HEK293 (cell line): Measurements from ENCODE around the gene TBC1D22A.

Source experiments
- CTCF ChIA-PET: fragments of 350-600 bp; formaldehyde crosslinking; extraction: SDS; loops from one replicate; lab custom pipeline; 2021; ENCODE audit warnings: antibody characterized with exemption; lab: Yijun Ruan, JAX
- POLR2A ChIA-PET: fragments of 300-600 bp; formaldehyde crosslinking; extraction: SDS; loops from one replicate; lab custom pipeline; 2020; ENCODE audit warnings: antibody characterized with exemption, inconsistent platforms; lab: Yijun Ruan, JAX
- H3K27ac ChIP-seq: fragments of 200-500 bp; sonication (Bioruptor generic); 2 replicates; pipeline ENCODE4 v1.5.1; 2014; ENCODE audit warnings: low read depth, low read length, control low read depth, inconsistent platforms; ENCODE audit errors: extremely low read depth
- H3K36me3 ChIP-seq, 2 experiments: fragments of 200-500 bp in 1 of 2; sonication (Bioruptor generic) in 1 of 2; 1 replicate in 1 of 2; 2 replicates in 1 of 2; pipeline ENCODE4 v1.5.1; 2014 to 2017; ENCODE audit warnings: inconsistent platforms in 2 of 2, low read length in 2 of 2; ENCODE audit not compliant: control insufficient read depth in 2 of 2, insufficient read depth in 1 of 2
- H3K4me1 ChIP-seq: fragments of 200-500 bp; sonication (Bioruptor generic); 2 replicates; pipeline ENCODE4 v1.5.1; 2014; ENCODE audit warnings: mild to moderate bottlenecking, low read length, inconsistent platforms; ENCODE audit not compliant: control insufficient read depth, insufficient read depth
- H3K4me3 ChIP-seq: 2 replicates; pipeline ENCODE4 v1.5.1; 2011; ENCODE audit warnings: low read depth, mild to moderate bottlenecking, control low read depth, low read length, moderate library complexity
- H3K9me3 ChIP-seq: fragments of 200-500 bp; sonication (Bioruptor generic); 2 replicates; pipeline ENCODE4 v1.5.1; 2014; ENCODE audit warnings: low read depth, low read length, inconsistent platforms; ENCODE audit not compliant: control insufficient read depth, insufficient read depth
- GLIS1 ChIP-seq: fragments of 450-650 bp; formaldehyde crosslinking; IDR thresholded peaks from 2 replicates; pipeline ENCODE4 v1.5.1; 2016; ENCODE audit warnings: missing biosample characterization, missing genetic modification characterization
- KLF9 ChIP-seq: fragments of 450-650 bp; formaldehyde crosslinking; IDR thresholded peaks from 2 replicates; pipeline ENCODE4 v1.5.1; 2016; ENCODE audit warnings: missing biosample characterization, missing genetic modification characterization, low read depth
- OVOL3 ChIP-seq: fragments of 450-650 bp; formaldehyde crosslinking; IDR thresholded peaks from 2 replicates; pipeline ENCODE4 v1.5.1; 2016; ENCODE audit warnings: missing biosample characterization, missing genetic modification characterization
- YY2 ChIP-seq: fragments of 450-650 bp; formaldehyde crosslinking; IDR thresholded peaks from 2 replicates; pipeline ENCODE4 v1.5.1; 2016; ENCODE audit warnings: missing biosample characterization, missing genetic modification characterization
- ZIC2 ChIP-seq: fragments of 450-650 bp; formaldehyde crosslinking; IDR thresholded peaks from 2 replicates; pipeline ENCODE4 v1.5.1; 2016; ENCODE audit warnings: missing biosample characterization, missing genetic modification characterization
- ZNF121 ChIP-seq: fragments of 450-650 bp; formaldehyde crosslinking; IDR thresholded peaks from 2 replicates; pipeline ENCODE4 v1.5.1; 2016; ENCODE audit warnings: missing biosample characterization, missing genetic modification characterization
- ZNF211 ChIP-seq: fragments of 450-650 bp; formaldehyde crosslinking; IDR thresholded peaks from 2 replicates; pipeline ENCODE4 v1.5.1; 2016; ENCODE audit warnings: low read depth, missing biosample characterization, missing genetic modification characterization
- ZNF423 ChIP-seq: fragments of 450-650 bp; formaldehyde crosslinking; IDR thresholded peaks from 2 replicates; pipeline ENCODE4 v1.5.1; 2016; ENCODE audit warnings: missing biosample characterization, missing genetic modification characterization
- ZNF473 ChIP-seq: fragments of 450-650 bp; formaldehyde crosslinking; IDR thresholded peaks from 2 replicates; pipeline ENCODE4 v1.5.1; 2017; ENCODE audit warnings: missing biosample characterization, missing genetic modification characterization
- ZNF501 ChIP-seq: fragments of 450-650 bp; formaldehyde crosslinking; IDR thresholded peaks from 2 replicates; pipeline ENCODE4 v1.5.1; 2016; ENCODE audit warnings: missing biosample characterization, missing genetic modification characterization
- ZNF544 ChIP-seq: fragments of 450-650 bp; formaldehyde crosslinking; IDR thresholded peaks from 2 replicates; pipeline ENCODE4 v1.5.0; 2017; ENCODE audit warnings: missing biosample characterization, missing genetic modification characterization
- ZNF610 ChIP-seq: fragments of 450-650 bp; formaldehyde crosslinking; IDR thresholded peaks from 2 replicates; pipeline ENCODE4 v1.5.1; 2016; ENCODE audit warnings: missing biosample characterization, missing genetic modification characterization, borderline replicate concordance
- ZSCAN23 ChIP-seq: fragments of 450-650 bp; formaldehyde crosslinking; IDR thresholded peaks from 2 replicates; pipeline ENCODE4 v1.5.1; 2016; ENCODE audit warnings: missing biosample characterization, missing genetic modification characterization
- TF ChIP-seq, protein P1 (sequence below): fragments of 450-650 bp; formaldehyde crosslinking; IDR thresholded peaks from 2 replicates; pipeline ENCODE4 v1.5.1; 2016; ENCODE audit warnings: missing biosample characterization, missing genetic modification characterization
- TF ChIP-seq, protein P2 (sequence below): fragments of 450-650 bp; formaldehyde crosslinking; optimal IDR thresholded peaks from 2 replicates; pipeline ENCODE3; 2016; ENCODE audit warnings: missing biosample characterization, mild to moderate bottlenecking, missing genetic modification characterization
- TF ChIP-seq, protein P3 (sequence below): fragments of 450-650 bp; formaldehyde crosslinking; IDR thresholded peaks from 2 replicates; pipeline ENCODE4 v1.5.1; 2016; ENCODE audit warnings: missing biosample characterization, missing genetic modification characterization, borderline replicate concordance
- TF ChIP-seq, protein P4 (sequence below): fragments of 450-650 bp; formaldehyde crosslinking; conservative IDR thresholded peaks from 2 replicates; pipeline ENCODE4 v1.5.1; 2016; ENCODE audit warnings: low read depth, missing biosample characterization, missing genetic modification characterization
- TF ChIP-seq, protein P5 (sequence below): fragments of 450-650 bp; formaldehyde crosslinking; IDR thresholded peaks from 2 replicates; pipeline ENCODE4 v1.5.0; 2017; ENCODE audit warnings: missing biosample characterization, missing genetic modification characterization, borderline replicate concordance

TBC1D22A gene

DNA sequence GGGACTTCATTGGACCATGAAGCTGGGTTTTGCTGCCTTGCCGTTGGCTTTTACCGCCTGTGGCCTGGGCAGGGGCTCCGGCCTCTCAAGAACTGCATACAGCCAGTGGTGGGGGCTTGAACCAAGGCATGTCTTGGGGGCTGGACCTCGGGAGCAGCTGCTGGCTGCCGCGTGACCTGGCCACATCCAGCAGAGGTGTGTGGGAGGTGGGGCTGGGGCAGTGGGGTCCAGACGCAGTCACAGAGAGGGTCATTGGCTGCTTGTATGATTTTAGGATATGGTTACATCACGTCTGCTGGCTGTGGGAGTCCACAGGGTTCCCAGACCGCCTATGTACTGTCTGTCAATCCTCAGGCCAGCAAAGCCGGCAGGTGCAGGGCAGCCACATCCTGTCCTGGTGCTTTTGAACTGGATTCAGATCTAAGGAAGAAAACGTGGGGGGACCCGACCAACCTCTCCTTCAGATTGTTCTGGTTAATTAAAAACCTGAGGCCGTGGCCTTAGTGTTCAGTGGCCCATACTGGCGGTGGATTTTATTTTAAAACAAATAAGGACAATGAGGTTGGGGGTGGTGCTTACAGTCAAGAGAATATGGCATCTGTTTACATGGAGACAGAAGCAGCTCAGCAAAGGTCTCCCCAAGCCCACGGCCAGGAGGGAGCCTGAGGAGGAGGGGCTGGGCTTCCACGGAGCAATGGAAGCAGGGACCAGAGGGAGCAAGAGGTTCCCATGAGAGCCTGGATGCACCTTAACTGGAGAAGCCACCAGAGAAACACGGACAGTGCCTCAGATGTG lies 426.0 kb downstream of the TBC1D22A start:
- POLR2A ChIA-PET: no interaction called here
- no peak overlapping the region for H3K4me3 ChIP-seq
- TF ChIP-seq, protein P1, sequence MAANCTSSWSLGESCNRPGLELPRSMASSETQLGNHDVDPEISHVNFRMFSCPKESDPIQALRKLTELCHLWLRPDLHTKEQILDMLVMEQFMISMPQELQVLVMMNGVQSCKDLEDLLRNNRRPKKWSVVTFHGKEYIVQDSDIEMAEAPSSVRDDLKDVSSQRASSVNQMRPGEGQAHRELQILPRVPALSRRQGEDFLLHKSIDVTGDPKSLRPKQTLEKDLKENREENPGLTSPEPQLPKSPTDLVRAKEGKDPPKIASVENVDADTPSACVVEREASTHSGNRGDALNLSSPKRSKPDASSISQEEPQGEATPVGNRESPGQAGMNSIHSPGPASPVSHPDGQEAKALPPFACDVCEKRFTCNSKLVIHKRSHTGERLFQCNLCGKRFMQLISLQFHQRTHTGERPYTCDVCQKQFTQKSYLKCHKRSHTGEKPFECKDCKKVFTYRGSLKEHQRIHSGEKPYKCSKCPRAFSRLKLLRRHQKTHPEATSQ: no peak
- TF ChIP-seq YY2 (tag by site-specific recombination) (no peak), ZNF423 (tag by site-specific recombination) (no peak), KLF9 (tag by site-specific recombination) (no peak), ZNF473 (no peak), ZNF121 (no peak), ZNF610 (tag by site-specific recombination) (no peak), GLIS1 (tag by site-specific recombination) (no peak)
- TF ChIP-seq, protein P2, sequence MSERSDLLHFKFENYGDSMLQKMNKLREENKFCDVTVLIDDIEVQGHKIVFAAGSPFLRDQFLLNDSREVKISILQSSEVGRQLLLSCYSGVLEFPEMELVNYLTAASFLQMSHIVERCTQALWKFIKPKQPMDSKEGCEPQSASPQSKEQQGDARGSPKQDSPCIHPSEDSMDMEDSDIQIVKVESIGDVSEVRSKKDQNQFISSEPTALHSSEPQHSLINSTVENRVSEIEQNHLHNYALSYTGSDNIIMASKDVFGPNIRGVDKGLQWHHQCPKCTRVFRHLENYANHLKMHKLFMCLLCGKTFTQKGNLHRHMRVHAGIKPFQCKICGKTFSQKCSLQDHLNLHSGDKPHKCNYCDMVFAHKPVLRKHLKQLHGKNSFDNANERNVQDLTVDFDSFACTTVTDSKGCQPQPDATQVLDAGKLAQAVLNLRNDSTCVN: no peak
- TF ChIP-seq, protein P3, sequence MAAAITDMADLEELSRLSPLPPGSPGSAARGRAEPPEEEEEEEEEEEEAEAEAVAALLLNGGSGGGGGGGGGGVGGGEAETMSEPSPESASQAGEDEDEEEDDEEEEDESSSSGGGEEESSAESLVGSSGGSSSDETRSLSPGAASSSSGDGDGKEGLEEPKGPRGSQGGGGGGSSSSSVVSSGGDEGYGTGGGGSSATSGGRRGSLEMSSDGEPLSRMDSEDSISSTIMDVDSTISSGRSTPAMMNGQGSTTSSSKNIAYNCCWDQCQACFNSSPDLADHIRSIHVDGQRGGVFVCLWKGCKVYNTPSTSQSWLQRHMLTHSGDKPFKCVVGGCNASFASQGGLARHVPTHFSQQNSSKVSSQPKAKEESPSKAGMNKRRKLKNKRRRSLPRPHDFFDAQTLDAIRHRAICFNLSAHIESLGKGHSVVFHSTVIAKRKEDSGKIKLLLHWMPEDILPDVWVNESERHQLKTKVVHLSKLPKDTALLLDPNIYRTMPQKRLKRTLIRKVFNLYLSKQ (tag by site-specific recombination): no peak
- H3K27ac ChIP-seq: no peak overlapping the region
- no peaks in the 10 kb centered on the region for H3K36me3 ChIP-seq
- H3K4me1 ChIP-seq: no peaks in the 10 kb centered on the region
- no peaks in the 10 kb centered on the region for H3K9me3 ChIP-seq
- CTCF ChIA-PET: no interaction called here

DNA sequence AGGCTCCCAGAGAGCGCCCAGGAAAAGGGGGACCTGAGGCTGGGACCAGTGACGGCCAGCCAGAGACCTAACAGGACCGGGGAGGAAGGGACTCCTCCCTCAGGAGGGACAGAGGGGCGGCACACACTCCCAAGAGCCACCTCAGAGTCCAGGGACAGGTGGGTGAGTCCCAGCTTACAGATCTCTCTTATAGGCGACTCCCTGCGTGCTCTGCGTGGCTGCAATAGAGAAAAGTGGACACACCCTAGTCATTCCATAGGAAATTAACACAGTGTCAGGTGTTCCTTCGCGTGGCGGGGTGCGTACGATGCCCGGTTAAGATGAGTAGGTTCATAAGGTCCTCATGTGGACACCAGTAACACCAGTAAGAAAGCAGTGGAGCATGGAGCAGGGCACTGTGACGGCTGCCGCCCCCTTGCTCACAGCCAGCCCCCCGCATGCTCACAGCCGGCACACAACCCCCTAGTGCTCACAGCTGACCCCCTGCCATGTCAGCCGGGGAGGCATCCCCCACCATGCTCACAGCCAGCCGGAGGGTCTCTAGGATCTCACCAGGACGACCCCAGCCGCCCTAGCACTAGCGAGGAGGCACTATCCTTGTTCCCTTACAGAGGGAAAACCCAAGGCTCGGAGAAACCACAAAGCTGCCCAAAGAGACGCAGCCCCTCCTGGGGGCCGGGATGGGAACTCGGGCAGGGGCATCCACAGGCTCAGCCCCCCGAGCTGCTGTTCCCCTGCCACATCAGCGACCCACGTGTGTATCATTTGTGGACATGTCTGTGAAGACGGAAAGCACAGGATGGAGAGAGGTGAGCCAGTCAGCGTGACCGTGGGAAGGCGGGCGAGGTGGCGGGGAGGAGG lies 426.8 kb downstream of the TBC1D22A start:
- H3K36me3 ChIP-seq: no peaks in the 10 kb centered on the region
- H3K4me1 ChIP-seq: no peaks in the 10 kb centered on the region
- CTCF ChIA-PET: no interaction called here
- H3K4me3 ChIP-seq: no peak overlapping the region
- POLR2A ChIA-PET: no interaction called here
- H3K27ac ChIP-seq: no peak overlapping the region
- no peaks in the 10 kb centered on the region for H3K9me3 ChIP-seq
- no peak for TF ChIP-seq ZSCAN23
- no peak for TF ChIP-seq ZNF501 (tag by site-specific recombination)
- TF ChIP-seq YY2 (tag by site-specific recombination): no peak
- peak; percentile 47 for TF ChIP-seq GLIS1 (tag by site-specific recombination)
- no peak for TF ChIP-seq OVOL3
- no peak for TF ChIP-seq ZNF211 (tag by site-specific recombination)
- TF ChIP-seq, protein P4, sequence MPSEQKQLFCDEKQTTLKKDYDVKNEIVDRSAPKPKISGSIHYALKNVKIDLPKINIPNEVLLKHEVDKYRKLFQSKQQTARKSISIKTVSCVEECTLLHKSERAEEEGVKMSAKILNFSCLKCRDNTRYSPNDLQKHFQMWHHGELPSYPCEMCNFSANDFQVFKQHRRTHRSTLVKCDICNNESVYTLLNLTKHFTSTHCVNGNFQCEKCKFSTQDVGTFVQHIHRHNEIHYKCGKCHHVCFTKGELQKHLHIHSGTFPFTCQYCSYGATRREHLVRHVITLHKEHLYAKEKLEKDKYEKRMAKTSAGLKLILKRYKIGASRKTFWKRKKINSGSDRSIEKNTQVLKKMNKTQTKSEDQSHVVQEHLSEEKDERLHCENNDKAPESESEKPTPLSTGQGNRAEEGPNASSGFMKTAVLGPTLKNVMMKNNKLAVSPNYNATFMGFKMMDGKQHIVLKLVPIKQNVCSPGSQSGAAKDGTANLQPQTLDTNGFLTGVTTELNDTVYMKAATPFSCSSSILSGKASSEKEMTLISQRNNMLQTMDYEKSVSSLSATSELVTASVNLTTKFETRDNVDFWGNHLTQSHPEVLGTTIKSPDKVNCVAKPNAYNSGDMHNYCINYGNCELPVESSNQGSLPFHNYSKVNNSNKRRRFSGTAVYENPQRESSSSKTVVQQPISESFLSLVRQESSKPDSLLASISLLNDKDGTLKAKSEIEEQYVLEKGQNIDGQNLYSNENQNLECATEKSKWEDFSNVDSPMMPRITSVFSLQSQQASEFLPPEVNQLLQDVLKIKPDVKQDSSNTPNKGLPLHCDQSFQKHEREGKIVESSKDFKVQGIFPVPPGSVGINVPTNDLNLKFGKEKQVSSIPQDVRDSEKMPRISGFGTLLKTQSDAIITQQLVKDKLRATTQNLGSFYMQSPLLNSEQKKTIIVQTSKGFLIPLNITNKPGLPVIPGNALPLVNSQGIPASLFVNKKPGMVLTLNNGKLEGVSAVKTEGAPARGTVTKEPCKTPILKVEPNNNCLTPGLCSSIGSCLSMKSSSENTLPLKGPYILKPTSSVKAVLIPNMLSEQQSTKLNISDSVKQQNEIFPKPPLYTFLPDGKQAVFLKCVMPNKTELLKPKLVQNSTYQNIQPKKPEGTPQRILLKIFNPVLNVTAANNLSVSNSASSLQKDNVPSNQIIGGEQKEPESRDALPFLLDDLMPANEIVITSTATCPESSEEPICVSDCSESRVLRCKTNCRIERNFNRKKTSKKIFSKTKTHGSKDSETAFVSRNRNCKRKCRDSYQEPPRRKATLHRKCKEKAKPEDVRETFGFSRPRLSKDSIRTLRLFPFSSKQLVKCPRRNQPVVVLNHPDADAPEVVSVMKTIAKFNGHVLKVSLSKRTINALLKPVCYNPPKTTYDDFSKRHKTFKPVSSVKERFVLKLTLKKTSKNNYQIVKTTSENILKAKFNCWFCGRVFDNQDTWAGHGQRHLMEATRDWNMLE: no peak
- TF ChIP-seq, protein P5, sequence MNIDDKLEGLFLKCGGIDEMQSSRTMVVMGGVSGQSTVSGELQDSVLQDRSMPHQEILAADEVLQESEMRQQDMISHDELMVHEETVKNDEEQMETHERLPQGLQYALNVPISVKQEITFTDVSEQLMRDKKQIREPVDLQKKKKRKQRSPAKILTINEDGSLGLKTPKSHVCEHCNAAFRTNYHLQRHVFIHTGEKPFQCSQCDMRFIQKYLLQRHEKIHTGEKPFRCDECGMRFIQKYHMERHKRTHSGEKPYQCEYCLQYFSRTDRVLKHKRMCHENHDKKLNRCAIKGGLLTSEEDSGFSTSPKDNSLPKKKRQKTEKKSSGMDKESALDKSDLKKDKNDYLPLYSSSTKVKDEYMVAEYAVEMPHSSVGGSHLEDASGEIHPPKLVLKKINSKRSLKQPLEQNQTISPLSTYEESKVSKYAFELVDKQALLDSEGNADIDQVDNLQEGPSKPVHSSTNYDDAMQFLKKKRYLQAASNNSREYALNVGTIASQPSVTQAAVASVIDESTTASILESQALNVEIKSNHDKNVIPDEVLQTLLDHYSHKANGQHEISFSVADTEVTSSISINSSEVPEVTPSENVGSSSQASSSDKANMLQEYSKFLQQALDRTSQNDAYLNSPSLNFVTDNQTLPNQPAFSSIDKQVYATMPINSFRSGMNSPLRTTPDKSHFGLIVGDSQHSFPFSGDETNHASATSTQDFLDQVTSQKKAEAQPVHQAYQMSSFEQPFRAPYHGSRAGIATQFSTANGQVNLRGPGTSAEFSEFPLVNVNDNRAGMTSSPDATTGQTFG (tag by site-specific recombination): no peak
- no peak for TF ChIP-seq ZNF544 (tag by site-specific recombination)
- TF ChIP-seq ZIC2 (tag by site-specific recombination): peak; percentile 15; the same call in 1 of the 2 replicates
